NCI-H2107 (cell line): ENCODE results near the gene TMED10.

Source experiments
- DNase-seq: peaks from one replicate; lab custom pipeline; 2025; lab: John Stamatoyannopoulos, UW

TMED10 gene

GRCh38 chr14:75084513-75084912, 91.9 kb downstream of the TMED10 start:
- no peak for DNase-seq

DNA sequence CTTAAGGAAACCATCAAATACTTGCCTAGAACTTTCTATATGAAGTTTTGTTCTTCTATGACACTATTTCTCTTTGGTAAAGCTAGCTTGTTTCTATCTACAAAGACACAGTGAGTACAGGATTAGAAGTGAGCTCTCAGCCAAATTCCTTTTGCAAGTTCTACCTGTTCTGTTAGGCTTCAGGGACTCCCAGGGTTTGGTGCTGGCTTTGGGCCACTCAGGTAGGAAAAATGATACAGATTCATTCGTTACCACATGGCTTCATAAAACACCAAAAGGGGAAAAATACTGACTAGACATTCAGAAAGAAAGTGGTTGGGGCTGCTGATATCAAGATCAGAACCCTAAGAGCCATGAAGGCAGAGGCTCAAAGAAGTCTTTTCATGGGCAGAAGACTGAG, 93.1 kb downstream of the TMED10 start:
- no peak for DNase-seq

GRCh38 chr14:75081660-75082229, 94.7 kb downstream of the TMED10 start:
- no peak for DNase-seq
